HFFc6 (cell line): ENCODE results near the gene SETD1A. TPM values are rescaled to one million over a fixed set of nuclear protein-coding genes. Genes with fewer than 3 reads are reported as not detected.
"Not testable (repeated sequence)": the region's sequence is repeated elsewhere in the genome, so short reads cannot be mapped to it uniquely, and the experiment has no call there.

ENCODE experiments used
- DNase-seq: peaks from one replicate; pipeline ENCODE4 v3.0.0-alpha.2; 2018
- H3K27ac Mint-ChIP-seq: 2 replicates; pipeline ENCODE4 v1.8.0; 2020; ENCODE audit warnings: mild to moderate bottlenecking, mixed read lengths
- H3K27me3 Mint-ChIP-seq: 2 replicates; pipeline ENCODE4 v1.8.0; 2021; ENCODE audit warnings: mild to moderate bottlenecking, moderate library complexity, mixed read lengths; ENCODE audit not compliant: insufficient read depth
- H3K36me3 Mint-ChIP-seq: 2 replicates; pipeline ENCODE4 v1.8.0; 2021; ENCODE audit warnings: low read depth, mixed read lengths
- H3K4me1 Mint-ChIP-seq: 2 replicates; pipeline ENCODE4 v1.8.0; 2020; ENCODE audit warnings: low read depth, mixed read lengths
- H3K4me3 Mint-ChIP-seq: 2 replicates; pipeline ENCODE4 v1.8.0; 2020; ENCODE audit warnings: mild to moderate bottlenecking, moderate library complexity, mixed read lengths
- H3K9me3 Mint-ChIP-seq: 2 replicates; pipeline ENCODE4 v1.8.0; 2020; ENCODE audit warnings: mild to moderate bottlenecking, mixed read lengths
- CTCF ChIP-seq: fragments of 200-600 bp; sonication (generic); IDR thresholded peaks from 2 replicates; pipeline ENCODE4 v1.5.0; 2021; ENCODE audit warnings: antibody characterized with exemption, mild to moderate bottlenecking
- total RNA-seq, 6 experiments: library from RNA; stranded (reverse); fragmentation: NEBNext Ultra II Directional; extraction: Animal tissue kit (Norgen Biotek cat#: 25700); gene quantifications; 2 replicates in 1 of 6; 3 replicates in 5 of 6; pipeline ENCODE4 v1.2.3, GENCODE V29; 2021

Gene SETD1A
- total RNA-seq, 6 experiments from 2014 or later = 13.4 to 15.8 (median 14.4) TPM

- DNase-seq = no peak
- peaks cover 44% of the 10 kb centered on the region for H3K4me1 Mint-ChIP-seq
- H3K27me3 Mint-ChIP-seq = peaks cover 6% of the 10 kb centered on the region
- no peaks in the 10 kb centered on the region for H3K9me3 Mint-ChIP-seq
- H3K36me3 Mint-ChIP-seq = peaks cover 6% of the 10 kb centered on the region; the same call in 1 of the 2 replicates
- peak overlapping the region; percentile 63 for H3K27ac Mint-ChIP-seq
- H3K4me3 Mint-ChIP-seq = peak overlapping the region; percentile 34
- TF ChIP-seq CTCF = no peak
Measured at GRCh38 chr16:31008551-31008950, 51.0 kb downstream of the SETD1A start.

GRCh38 chr16:31009120-31009519 is 51.6 kb downstream of the SETD1A start:
- H3K4me3 Mint-ChIP-seq = peak overlapping the region; percentile 88
- peak overlapping the region; percentile 77 for H3K27ac Mint-ChIP-seq
- H3K36me3 Mint-ChIP-seq = peaks cover 6% of the 10 kb centered on the region; the same call in 1 of the 2 replicates
- H3K27me3 Mint-ChIP-seq = peaks cover 9% of the 10 kb centered on the region
- no peaks in the 10 kb centered on the region for H3K9me3 Mint-ChIP-seq
- H3K4me1 Mint-ChIP-seq = peaks cover 44% of the 10 kb centered on the region
- DNase-seq = no peak
- no peak for TF ChIP-seq CTCF

- peaks cover 9% of the 10 kb centered on the region for H3K27me3 Mint-ChIP-seq
- H3K36me3 Mint-ChIP-seq = peaks cover 6% of the 10 kb centered on the region; the same call in 1 of the 2 replicates
- no peak for DNase-seq
- peak overlapping the region; percentile 77 for H3K27ac Mint-ChIP-seq
- H3K9me3 Mint-ChIP-seq = no peaks in the 10 kb centered on the region
- H3K4me3 Mint-ChIP-seq = peak overlapping the region; percentile 88
- H3K4me1 Mint-ChIP-seq = peaks cover 44% of the 10 kb centered on the region
- peak; percentile 57 for TF ChIP-seq CTCF
Measured at GRCh38 chr16:31009894-31010584, 52.5 kb downstream of the SETD1A start.

- Mint-ChIP-seq H3K27ac (peak within 1 kb of the TSS; percentile 77), H3K36me3 (peaks cover 6% of the 10 kb centered on the region; the same call in 1 of the 2 replicates), H3K27me3 (peaks cover 9% of the 10 kb centered on the region), H3K9me3 (no peaks in the 10 kb centered on the region), H3K4me1 (peaks cover 41% of the 10 kb centered on the region), H3K4me3 (peak within 1 kb of the TSS; percentile 88)
- TF ChIP-seq CTCF = no peak
- no peak for DNase-seq
Measured at GRCh38 chr16:31010585-31011325, 53.2 kb downstream of the SETD1A start, which contains the start of gene STX1B. Gene STX1B, minus strand, starts transcription at chr16:31010638. Its CDS starts 242 bp downstream, at chr16:31010396.

GRCh38 chr16:31011815-31012214 is 54.3 kb downstream of the SETD1A start:
- peaks cover 31% of the 10 kb centered on the region for H3K4me1 Mint-ChIP-seq
- not testable (repeated sequence) for H3K36me3 Mint-ChIP-seq, H3K27me3 Mint-ChIP-seq, H3K27ac Mint-ChIP-seq, H3K9me3 Mint-ChIP-seq, DNase-seq
- peak overlapping the region; percentile 81 for H3K4me3 Mint-ChIP-seq

- DNase-seq, H3K4me3 Mint-ChIP-seq, H3K27me3 Mint-ChIP-seq, H3K9me3 Mint-ChIP-seq, H3K27ac Mint-ChIP-seq, H3K36me3 Mint-ChIP-seq: not testable (repeated sequence)
- H3K4me1 Mint-ChIP-seq = peaks cover 19% of the 10 kb centered on the region
Measured at GRCh38 chr16:31013292-31013691, 55.7 kb downstream of the SETD1A start.
